ENCODE data around the gene STK35.

GRCh38 chr20:2112910-2113309, 11.3 kb downstream of the STK35 start:
- TF ChIP-seq CTCF (IDR thresholded peaks at IDR 0.05; ENCODE audit: low read length) (no peak), EZH2 (IDR thresholded peaks at IDR 0.05; ENCODE audit: borderline replicate concordance, low read length) (no peak)

Data from OCI-LY1 (cell line).